Stimulated activated effector memory CD8-positive, alpha-beta T cell treated with anti-CD3 and anti-CD28 coated beads, Interleukin-12 subunit alpha, Interleukin-12 subunit beta, amount 100 ng/mL, for 72 hours (primary cell): ENCODE measurements around the gene GPR32.
A peak's percentile ranks its signal among the peaks of the same experiment; 100 is the strongest.

Source experiments
- ATAC-seq: fragments of 150-1000 bp; cut with Tn5 transposase; 2 replicates; pipeline ENCODE4 v1.10.0; 2021
- DNase-seq, 2 donors: peaks; one replicate each; pipeline ENCODE4 v3.0.0; 2021 to 2022; ENCODE audit warnings: low spot score in 2 of 2
- H3K27ac Mint-ChIP-seq: one replicate; pipeline ENCODE4 v1.8.0; 2022; ENCODE audit warnings: mild to moderate bottlenecking, mixed read lengths
- H3K36me3 Mint-ChIP-seq: one replicate; pipeline ENCODE4 v1.8.0; 2022; ENCODE audit warnings: mild to moderate bottlenecking, mixed read lengths
- H3K4me1 Mint-ChIP-seq: one replicate; pipeline ENCODE4 v1.8.0; 2022; ENCODE audit warnings: mixed read lengths
- H3K4me3 Mint-ChIP-seq: one replicate; pipeline ENCODE4 v1.8.0; 2022; ENCODE audit warnings: mild to moderate bottlenecking, mixed read lengths
- H3K9me3 Mint-ChIP-seq: one replicate; pipeline ENCODE4 v1.8.0; 2022; ENCODE audit warnings: mixed read lengths

Gene GPR32

DNA sequence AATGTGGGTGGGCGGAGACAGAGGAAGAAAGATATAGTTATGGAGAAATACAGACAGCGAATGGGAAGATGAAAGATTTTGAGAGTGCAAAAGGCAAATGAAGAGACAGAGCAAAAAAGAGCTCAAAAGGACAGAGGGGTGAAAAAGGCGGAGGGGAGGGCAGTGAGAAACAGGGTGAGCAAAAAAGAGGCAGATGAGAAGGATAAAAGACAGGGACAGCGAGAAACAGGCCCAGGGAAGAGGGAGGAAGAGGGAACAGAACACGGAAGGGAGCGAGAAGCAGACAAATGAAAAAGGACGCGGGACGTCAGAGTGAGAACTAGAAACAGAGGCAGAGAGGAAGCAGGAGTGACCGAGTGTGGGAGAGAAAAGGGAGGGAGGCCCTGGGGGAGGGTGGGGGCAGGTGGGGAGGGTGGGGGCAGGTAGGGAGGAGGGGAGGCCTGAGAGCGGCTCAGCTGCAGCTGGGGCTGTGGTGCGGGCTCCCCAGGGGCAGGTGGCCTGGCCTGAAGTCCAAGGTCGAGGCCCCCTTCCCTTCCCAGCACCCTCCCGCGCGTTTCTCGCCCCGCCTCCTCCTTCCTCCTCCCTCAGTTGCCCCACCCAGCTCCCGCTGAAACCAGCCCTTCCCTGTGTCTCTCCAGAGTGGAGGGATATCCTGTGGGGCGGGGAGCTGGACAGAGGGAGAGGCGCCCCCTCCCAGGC is 50.4 kb downstream of the GPR32 start:
- ATAC-seq (no peak), DNase-seq (no peak)
- Mint-ChIP-seq H3K9me3 (no peaks in the 10 kb centered on the region), H3K4me1 (peaks cover 53% of the 10 kb centered on the region), H3K27ac (peak overlapping the region; percentile 49), H3K36me3 (no peaks in the 10 kb centered on the region), H3K4me3 (peak overlapping the region; percentile 39)

DNA sequence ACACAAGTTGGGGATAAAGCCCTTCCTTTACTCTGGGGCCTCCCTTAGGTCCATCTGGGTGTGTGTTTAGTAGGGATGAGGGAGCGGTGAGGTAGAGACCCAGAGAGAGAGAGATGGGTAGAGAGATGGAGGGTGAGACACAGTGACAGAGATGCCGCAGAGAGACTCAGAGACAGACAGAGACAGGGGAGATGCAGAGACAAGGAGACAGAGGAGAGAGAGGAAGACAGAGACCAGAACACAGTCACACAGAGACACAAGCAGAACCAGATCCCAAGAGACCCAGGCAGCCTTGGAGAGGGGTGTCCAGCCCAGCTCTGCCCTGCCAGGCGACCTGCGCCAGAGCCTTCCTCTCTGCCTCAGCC is 51.0 kb downstream of the GPR32 start:
- ATAC-seq = no peak

More for the DNA sequence above, 51.0 kb downstream of the GPR32 start:
- no peak for DNase-seq
- H3K4me3 Mint-ChIP-seq = peak overlapping the region; percentile 39
- no peak overlapping the region for H3K27ac Mint-ChIP-seq
- no peaks in the 10 kb centered on the region for H3K36me3 Mint-ChIP-seq
- H3K4me1 Mint-ChIP-seq = peaks cover 50% of the 10 kb centered on the region
- no peaks in the 10 kb centered on the region for H3K9me3 Mint-ChIP-seq
